IPS-18c (cell line): ENCODE data around the gene GPX4.

Experiments
- H3K4me3 ChIP-seq: 2 replicates; pipeline ENCODE4 v1.7.0; 2013; ENCODE audit warnings: low read depth, mild to moderate bottlenecking, low read length, moderate library complexity; ENCODE audit not compliant: insufficient read depth
- H3K9me3 ChIP-seq: one replicate; pipeline ENCODE4 v1.6.1; 2013; ENCODE audit warnings: mild to moderate bottlenecking, low read length, moderate library complexity; ENCODE audit not compliant: control insufficient read depth, insufficient read depth

Gene GPX4

DNA sequence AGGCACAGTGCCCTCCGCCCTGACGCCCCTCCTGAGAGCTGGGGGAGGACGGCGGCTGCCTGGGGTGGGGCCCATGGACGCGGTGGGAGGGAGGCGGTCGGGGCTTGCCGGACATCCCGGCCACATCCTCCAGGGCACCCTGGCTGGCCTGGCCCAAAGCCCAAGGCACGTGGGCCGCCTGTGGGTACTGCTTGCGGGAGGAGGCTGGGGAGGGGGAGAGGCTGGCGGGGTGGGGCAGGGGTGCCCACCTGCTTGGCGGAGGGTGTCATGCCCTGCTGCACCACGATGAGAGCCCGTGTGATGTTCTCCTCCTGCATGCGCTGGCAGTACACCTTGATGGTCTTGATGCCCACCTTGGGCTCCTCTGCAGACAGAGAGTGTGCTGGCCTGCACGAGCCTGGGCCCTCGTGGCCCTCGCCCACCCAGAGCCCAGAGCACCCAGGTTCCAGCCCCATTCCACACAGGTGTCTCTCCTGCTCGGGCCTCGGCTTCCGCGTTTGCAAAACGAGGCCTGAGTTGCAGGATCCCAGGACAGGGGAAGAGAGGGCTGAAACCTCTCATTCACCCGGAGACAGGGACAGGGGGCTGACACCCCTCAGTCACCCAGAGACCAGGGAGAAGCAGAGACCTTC lies 12.1 kb upstream of the GPX4 start:
- H3K4me3 ChIP-seq, result no peak overlapping the region
- no peaks in the 10 kb centered on the region for H3K9me3 ChIP-seq

GRCh38 chr19:1093330-1093729 lies 10.5 kb upstream of the GPX4 start:
- H3K4me3 ChIP-seq, result no peak overlapping the region

DNA sequence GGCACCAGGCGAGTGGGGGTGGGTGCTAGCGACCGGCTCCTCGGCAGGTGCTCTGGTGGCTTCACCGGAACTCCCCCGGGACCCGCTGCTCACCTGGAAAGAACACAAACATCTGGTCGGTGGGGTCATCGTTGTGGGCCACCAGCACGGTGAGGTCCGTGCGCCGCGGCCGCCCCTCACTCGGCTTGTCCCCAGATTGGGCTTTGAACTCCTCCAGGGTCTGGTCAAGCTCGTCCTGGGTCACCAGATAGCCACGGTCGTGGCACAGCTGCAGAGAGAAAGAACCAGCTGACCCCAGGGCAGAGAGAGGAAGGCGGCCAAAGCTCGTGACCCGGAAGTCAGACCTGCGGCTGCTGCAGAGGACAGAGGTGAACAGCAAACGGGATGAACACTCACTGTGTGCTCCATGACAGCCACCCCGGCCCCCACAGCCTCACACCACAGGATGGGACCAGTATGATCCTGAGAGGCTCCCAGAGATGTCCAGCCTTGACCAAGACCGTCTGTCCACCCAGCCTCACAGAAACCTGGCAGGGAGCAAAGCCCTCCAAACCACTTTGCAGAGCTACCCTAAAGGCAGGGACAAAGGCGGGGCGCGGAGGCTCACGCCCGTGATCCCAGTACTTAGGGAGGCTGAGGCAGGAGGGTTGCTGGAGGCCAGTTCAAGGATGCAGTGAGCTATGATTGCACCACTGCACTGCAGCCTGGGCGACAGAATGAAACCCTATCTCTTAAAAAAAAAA lies 9.8 kb upstream of the GPX4 start:
- peak overlapping the region; percentile 89 for H3K4me3 ChIP-seq

More at GRCh38 chr19:1093330-1093729, 10.5 kb upstream of the GPX4 start:
- H3K9me3 ChIP-seq, result no peaks in the 10 kb centered on the region

DNA sequence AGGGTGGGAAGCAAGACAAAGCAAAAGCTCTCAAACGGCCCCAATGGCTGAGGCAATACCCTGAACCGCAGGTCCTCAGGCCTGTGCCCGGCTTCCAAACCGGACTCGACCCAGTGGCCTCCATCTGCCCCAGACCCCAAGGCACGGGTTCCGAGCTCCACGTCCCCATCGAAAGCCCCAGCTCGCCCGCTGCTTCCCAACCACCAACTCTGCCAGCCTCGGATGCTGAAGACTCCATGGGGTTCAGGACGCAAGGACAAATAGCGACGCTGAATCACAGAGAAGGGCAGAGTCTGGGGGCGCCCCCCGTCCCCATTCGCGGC lies 9.2 kb upstream of the GPX4 start:
- Histone ChIP-seq H3K9me3 (no peaks in the 10 kb centered on the region), H3K4me3 (peak overlapping the region; percentile 89)

More for the DNA sequence above, 9.8 kb upstream of the GPX4 start:
- no peaks in the 10 kb centered on the region for H3K9me3 ChIP-seq

GRCh38 chr19:1094978-1095701 lies 8.7 kb upstream of the GPX4 start, which contains the start of gene POLR2E:
Gene POLR2E, minus strand, starts transcription at chr19:1095375. Its CDS starts 60 bp downstream, at chr19:1095315.
- Histone ChIP-seq H3K4me3 (peak within 1 kb of the TSS; percentile 89), H3K9me3 (no peaks in the 10 kb centered on the region)

DNA sequence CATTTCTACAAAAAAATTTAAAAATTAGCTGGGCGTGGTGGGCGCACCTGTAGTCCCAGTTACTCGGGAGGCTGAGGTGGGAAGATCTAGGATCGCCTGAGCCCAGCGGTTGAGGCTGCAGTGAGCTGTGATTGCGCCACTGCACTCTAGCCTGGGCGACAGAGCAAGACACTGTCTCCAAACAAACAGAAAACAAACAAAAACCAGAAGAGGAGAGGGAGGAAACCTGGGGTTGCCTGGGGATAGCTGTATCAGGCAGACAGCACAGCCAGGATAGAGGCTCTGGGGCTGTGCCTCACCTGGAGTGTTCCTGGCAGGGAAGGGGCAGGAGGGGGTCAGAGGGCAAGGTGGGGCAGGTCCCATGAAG lies 6.0 kb upstream of the GPX4 start:
- H3K4me3 ChIP-seq, result no peak overlapping the region
- H3K9me3 ChIP-seq, result no peaks in the 10 kb centered on the region

- no peak overlapping the region for H3K4me3 ChIP-seq
Measured at GRCh38 chr19:1098177-1099051, 5.4 kb upstream of the GPX4 start.

DNA sequence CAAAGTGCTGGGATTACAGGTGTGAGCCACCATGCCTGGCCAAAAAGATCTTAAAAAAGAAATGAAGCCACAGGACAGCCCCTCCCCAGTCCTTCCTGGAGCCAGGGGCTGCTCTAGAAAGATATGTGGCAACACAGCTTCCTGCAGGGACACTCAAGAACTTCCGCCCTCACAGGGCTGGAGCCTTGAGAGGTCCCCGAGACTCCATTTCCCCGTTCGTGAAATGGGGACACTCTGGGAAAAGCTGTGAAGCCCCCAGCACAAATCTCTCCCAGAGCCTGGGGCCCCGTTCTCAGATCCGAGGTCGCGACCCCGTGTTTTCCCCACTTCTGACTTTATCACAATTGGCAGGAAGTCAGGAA lies 2.5 kb upstream of the GPX4 start:
- H3K9me3 ChIP-seq, result no peaks in the 10 kb centered on the region
- H3K4me3 ChIP-seq, result no peak overlapping the region

More at GRCh38 chr19:1098177-1099051, 5.4 kb upstream of the GPX4 start:
- H3K9me3 ChIP-seq, result no peaks in the 10 kb centered on the region

GRCh38 chr19:1102407-1103131 lies 1.2 kb upstream of the GPX4 start:
- Histone ChIP-seq H3K9me3 (no peaks in the 10 kb centered on the region), H3K4me3 (no peak overlapping the region)

DNA sequence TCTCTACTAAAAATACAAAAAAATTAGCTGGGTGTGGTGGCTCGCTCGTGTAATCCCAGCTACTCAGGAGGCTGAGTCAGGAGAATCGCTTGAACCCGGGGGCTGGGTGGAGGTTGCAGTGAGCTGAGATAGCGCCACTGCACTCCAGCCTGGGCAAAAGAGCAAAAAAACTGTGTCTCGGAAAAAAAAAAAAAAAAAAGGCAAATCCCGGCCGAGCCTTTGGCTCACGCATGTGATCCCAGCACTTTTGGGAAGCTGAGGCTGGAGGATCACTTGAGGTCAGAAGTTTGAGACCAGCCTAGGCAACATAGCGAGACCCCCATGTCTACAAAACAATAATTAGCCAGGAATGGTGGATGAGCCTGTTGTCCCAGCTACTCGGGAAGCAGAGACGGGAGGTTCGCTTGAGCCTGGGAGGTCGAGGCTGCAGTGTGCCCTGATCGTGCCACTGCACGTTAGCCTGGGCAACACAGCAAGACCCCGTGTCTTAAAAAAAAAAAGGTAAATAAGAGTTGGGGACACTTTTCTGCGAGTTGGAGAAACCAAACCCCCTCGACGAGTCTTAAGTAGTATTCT lies 574 bp upstream of the GPX4 start:
- H3K4me3 ChIP-seq, result no peak overlapping the region; the same call in 1 of the 2 replicates
- no peaks in the 10 kb centered on the region for H3K9me3 ChIP-seq

DNA sequence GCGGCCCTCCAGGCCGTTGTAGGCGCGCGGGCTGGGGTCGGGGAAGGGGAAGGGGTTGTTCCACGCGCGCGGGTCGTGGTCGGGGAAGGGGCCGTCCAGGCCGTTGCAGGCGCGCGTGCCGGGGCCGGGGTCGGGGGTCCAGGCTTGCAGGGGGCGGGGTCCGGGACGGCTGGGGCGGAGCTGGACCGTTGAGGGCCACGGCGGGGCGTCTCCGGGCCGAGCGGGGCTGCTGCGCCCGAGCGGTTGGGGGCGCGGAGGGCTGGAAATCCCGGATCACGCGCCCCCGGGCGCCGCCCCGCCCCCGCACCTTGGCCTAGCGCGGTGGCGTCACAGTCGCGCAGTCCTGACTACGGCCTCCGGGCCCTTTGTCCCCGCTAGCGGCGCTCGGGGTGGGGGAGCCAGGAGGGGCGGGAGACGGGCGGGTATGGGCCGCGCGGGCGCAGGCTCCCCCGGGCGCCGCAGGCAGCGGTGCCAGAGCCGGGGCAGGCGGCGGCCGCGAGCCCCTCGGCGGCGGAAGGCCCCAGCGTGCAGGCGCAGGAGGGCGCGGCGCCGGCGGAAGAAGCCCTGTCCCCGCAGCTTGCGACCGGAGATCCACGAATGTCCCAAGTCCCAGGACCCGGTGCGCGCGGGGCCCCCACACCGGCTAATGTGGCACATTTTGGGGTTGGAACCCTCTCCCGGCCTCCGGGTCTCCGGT lies 665 bp downstream of the GPX4 start:
- H3K4me3 ChIP-seq, result peak overlapping the region; percentile 84
- no peaks in the 10 kb centered on the region for H3K9me3 ChIP-seq

DNA sequence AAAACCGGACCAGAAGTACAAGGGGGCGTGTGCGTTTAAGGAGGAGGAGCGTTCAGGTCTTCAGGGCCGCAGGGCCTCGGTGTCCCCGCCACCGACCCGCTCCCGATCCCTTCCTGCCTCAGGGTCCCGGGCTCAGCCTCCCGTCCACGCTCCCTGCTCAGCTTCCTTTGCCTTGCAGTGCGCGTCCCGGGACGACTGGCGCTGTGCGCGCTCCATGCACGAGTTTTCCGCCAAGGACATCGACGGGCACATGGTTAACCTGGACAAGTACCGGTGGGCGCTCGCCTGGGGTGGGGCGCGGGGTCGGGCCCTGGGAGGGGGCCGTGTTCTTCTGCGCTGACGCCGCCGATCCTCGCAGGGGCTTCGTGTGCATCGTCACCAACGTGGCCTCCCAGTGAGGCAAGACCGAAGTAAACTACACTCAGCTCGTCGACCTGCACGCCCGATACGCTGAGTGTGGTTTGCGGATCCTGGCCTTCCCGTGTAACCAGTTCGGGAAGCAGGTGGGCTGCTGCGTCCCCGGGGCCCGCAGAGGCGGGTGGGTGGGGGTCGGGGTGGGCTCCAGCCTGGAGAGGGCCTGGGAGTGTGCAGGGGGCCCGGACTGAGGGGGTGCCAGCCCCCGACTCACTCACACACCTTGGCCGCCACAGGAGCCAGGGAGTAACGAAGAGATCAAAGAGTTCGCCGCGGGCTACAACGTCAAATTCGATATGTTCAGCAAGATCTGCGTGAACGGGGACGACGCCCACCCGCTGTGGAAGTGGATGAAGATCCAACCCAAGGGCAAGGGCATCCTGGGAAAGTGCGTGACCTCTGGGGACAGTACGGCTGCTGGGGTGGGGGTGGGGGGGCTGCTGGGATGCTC lies 1.4 kb downstream of the GPX4 start:
- H3K4me3 ChIP-seq, result peak overlapping the region; percentile 84
- H3K9me3 ChIP-seq, result no peaks in the 10 kb centered on the region

DNA sequence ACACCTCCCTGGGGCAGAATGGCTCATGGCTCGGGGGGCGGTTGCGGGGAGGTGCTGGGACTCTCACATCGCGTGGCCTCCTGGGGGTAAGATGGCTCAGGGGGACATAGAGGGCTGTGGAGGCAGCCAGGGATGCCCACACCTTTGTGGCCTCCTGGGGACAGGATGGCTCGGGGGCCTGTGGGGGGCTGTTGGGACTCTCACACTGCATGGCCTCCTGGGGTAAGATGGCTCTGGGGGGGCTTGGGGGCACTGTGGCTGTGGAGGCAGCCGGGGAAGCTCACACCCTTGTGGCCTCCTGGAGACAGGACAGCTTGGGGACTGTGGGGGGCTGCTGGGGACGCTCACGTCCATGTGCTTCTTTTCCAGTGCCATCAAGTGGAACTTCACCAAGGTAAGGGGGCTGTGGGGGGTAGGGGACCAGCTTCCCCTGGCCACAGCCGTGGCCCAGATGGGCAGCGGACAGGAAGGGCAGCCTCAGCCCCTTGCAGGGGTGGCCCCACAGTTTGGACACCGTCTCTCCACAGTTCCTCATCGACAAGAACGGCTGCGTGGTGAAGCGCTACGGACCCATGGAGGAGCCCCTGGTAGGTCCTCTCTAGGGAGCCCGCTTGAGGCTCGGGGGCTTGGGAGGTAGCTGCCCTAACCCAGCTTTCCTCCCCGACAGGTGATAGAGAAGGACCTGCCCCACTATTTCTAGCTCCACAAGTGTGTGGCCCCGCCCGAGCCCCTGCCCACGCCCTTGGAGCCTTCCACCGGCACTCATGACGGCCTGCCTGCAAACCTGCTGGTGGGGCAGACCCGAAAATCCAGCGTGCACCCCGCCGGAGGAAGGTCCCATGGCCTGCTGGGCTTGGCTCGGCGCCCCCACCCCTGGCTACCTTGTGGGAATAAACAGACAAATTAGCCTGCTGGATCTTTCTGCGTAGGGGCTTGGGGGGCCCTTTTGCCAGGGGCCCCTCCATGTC lies 2.4 kb downstream of the GPX4 start:
- no peak overlapping the region; the same call in 1 of the 2 replicates for H3K4me3 ChIP-seq
- H3K9me3 ChIP-seq, result no peaks in the 10 kb centered on the region
